ENCODE measurements around the gene SELENON. TPM values are rescaled to one million over a fixed set of nuclear protein-coding genes. Genes with fewer than 3 reads are reported as not detected.

The SELENON gene
- total and polyA plus RNA-seq, 10 donors = 9.7 to 80.9 (median 56.7) TPM

DNA sequence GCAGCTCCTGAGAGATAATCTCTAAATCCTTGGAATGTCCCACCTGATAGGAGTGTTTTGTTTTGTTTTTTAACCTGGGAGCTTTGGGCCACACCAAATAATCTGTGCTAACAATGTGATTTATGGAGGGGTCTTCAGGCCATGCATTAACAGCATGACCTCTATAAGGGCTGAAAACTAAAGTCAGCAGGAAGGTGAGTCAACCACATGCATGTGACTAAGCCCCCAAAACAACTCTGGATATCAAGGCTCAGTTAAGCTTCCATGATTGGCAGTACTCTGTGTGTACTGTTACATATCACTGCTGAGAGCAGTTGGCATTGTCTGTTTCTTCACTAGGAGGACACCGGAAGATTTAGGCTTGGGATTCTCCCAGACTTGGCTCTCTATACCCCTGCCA is 48.5 kb downstream of the SELENON start:
- no peak overlapping the region for H3K27ac ChIP-seq
- no peaks in the 10 kb centered on the region for H3K4me1 ChIP-seq
- TF ChIP-seq POLR2AphosphoS5 (IDR thresholded peaks at IDR 0.05) (no peak), POLR2A (IDR thresholded peaks at IDR 0.05) (no peak)
- TF ChIP-seq, protein P1, sequence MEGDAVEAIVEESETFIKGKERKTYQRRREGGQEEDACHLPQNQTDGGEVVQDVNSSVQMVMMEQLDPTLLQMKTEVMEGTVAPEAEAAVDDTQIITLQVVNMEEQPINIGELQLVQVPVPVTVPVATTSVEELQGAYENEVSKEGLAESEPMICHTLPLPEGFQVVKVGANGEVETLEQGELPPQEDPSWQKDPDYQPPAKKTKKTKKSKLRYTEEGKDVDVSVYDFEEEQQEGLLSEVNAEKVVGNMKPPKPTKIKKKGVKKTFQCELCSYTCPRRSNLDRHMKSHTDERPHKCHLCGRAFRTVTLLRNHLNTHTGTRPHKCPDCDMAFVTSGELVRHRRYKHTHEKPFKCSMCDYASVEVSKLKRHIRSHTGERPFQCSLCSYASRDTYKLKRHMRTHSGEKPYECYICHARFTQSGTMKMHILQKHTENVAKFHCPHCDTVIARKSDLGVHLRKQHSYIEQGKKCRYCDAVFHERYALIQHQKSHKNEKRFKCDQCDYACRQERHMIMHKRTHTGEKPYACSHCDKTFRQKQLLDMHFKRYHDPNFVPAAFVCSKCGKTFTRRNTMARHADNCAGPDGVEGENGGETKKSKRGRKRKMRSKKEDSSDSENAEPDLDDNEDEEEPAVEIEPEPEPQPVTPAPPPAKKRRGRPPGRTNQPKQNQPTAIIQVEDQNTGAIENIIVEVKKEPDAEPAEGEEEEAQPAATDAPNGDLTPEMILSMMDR (IDR thresholded peaks at IDR 0.05 in 8 of 11, conservative IDR thresholded peaks at IDR 0.05 in 3 of 11) = no peak
- intact Hi-C loops (cut with DNase I; ENCODE audit: low total_unique reads) = no loop called here
- H3K27me3 ChIP-seq (replicated peaks in 1 of 7) = no peaks in the 10 kb centered on the region
- no peaks in the 10 kb centered on the region for H3K9me3 ChIP-seq
- no peaks in the 10 kb centered on the region for H3K36me3 ChIP-seq
- no peak overlapping the region for H3K4me3 ChIP-seq
- no peak for DNase-seq
- WGBS, 5 donors = 95 to 100% (median 96%) methylated on average over 1 of the region's 1 CpG

DNA sequence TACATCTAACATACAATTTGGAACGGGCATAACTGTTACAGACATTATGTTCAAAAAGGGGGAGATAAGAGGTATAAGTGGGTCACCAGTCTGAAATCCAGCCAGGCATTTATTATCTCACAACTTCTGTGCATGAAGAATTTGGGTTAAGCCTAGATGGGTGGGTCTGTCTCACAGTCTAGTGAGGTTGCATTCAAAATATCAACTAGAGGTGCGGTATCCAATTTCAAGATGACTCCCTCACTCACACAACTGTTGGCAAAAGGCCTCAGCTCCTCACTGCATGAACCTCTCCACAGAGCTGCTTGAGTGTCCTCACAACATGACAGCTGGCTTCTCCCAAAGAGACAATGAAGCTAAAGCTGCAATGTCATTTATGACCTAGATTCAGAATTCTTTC is 54.6 kb downstream of the SELENON start:
- Histone ChIP-seq H3K9me3 (no peaks in the 10 kb centered on the region), H3K36me3 (no peaks in the 10 kb centered on the region), H3K4me1 (peaks cover 5 to 16% (median 10%) of the 10 kb centered on the region in 6 donors), H3K4me3 (no peak overlapping the region), H3K27me3 (replicated peaks in 1 of 7) (no peaks in the 10 kb centered on the region), H3K27ac (no peak overlapping the region)
- no peak for TF ChIP-seq POLR2A (IDR thresholded peaks at IDR 0.05)
- no peak for TF ChIP-seq POLR2AphosphoS5 (IDR thresholded peaks at IDR 0.05)
- TF ChIP-seq, protein P1 (IDR thresholded peaks at IDR 0.05 in 8 of 11, conservative IDR thresholded peaks at IDR 0.05 in 3 of 11) = no peak
- DNase-seq = no peak
- intact Hi-C loops (cut with DNase I; ENCODE audit: low total_unique reads) = no loop called here
- 91 to 95% (median 94%) methylated on average over 2 of the region's 2 CpGs for WGBS, 5 donors

DNA sequence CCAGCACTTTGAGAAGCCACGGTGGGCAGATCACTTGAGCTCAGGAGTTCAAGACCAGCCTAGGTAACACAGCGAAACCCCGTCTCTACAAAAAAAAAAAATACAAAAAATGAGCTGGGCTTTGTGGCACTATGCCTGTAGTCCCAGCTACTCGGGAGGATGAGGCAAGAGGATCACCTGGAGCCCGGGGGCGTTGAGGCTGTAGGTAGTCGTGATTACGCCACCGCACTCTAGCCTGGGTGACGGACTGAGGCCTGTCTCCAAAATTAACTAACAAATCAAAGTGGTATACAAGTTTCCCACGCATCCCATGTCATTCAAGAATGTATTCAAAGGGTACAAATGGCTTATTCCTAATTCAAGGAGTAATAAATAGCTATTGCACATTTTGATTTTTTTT is 56.9 kb downstream of the SELENON start:
- WGBS, 5 donors = 89 to 92% (median 91%) methylated on average over 11 of the region's 11 CpGs
- no peak overlapping the region for H3K27ac ChIP-seq
- H3K27me3 ChIP-seq (replicated peaks in 1 of 7) = no peaks in the 10 kb centered on the region
- H3K36me3 ChIP-seq = no peaks in the 10 kb centered on the region
- TF ChIP-seq POLR2AphosphoS5 (IDR thresholded peaks at IDR 0.05) = no peak
- no peak for TF ChIP-seq POLR2A (IDR thresholded peaks at IDR 0.05)
- TF ChIP-seq, protein P1 (IDR thresholded peaks at IDR 0.05 in 8 of 11, conservative IDR thresholded peaks at IDR 0.05 in 3 of 11) = no peak
- H3K9me3 ChIP-seq = no peaks in the 10 kb centered on the region
- H3K4me1 ChIP-seq = peaks cover 12 to 39% (median 31%) of the 10 kb centered on the region in 6 donors
- intact Hi-C loops (cut with DNase I; ENCODE audit: low total_unique reads) = no loop called here
- H3K4me3 ChIP-seq = no peak overlapping the region
- no peak for DNase-seq

DNA sequence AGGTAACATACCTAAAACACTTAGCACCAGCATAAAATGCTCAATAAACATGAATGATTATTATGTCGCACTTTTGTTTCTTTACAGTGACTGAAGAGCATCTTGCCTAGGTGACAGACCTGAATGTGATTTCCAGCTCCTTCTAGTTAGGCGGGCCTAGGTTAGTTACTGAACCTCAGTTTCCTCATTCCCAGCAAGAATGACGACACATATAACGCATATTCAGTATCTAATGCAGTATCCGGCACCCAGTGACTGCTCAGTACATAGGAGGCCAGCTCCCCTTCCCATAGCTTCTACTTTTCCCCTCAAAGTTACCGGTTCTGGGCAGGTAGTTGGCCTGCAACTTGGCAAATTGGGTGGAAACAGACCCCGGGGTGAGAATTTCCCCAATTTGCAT is 58.5 kb downstream of the SELENON start:
- TF ChIP-seq POLR2A (IDR thresholded peaks at IDR 0.05) = no peak
- no peak for TF ChIP-seq POLR2AphosphoS5 (IDR thresholded peaks at IDR 0.05)
- TF ChIP-seq, protein P1 (IDR thresholded peaks at IDR 0.05 in 8 of 11, conservative IDR thresholded peaks at IDR 0.05 in 3 of 11) = no peak
- H3K27me3 ChIP-seq (replicated peaks in 1 of 7) = no peaks in the 10 kb centered on the region
- peaks cover 0 to 14% (median 10%) of the 10 kb centered on the region in 6 donors for H3K36me3 ChIP-seq
- peak overlapping the region in 1 of 8 donors; percentile 91 for H3K27ac ChIP-seq
- peaks cover 12 to 43% (median 33%) of the 10 kb centered on the region in 6 donors for H3K4me1 ChIP-seq
- WGBS, 5 donors = 37 to 61% (median 47%) methylated on average over 7 of the region's 7 CpGs
- DNase-seq = no peak
- intact Hi-C loops (cut with DNase I; ENCODE audit: low total_unique reads) = no loop called here
- no peaks in the 10 kb centered on the region for H3K9me3 ChIP-seq
- peak overlapping the region in 5 of 8 donors; percentile 50 to 67 (median 52) for H3K4me3 ChIP-seq
